Measurements from ENCODE around the gene TBX15.

- TF ChIP-seq CTCF (IDR thresholded peaks at IDR 0.05; ENCODE audit: low read depth, low read length), result no peak
- no peak for TF ChIP-seq MYC (IDR thresholded peaks at IDR 0.05; ENCODE audit: low read depth, low read length)
Observed at GRCh38 chr1:118984722-118985639, 3.2 kb downstream of the TBX15 start.
